ENCODE data around the gene SMC1B.

DNA sequence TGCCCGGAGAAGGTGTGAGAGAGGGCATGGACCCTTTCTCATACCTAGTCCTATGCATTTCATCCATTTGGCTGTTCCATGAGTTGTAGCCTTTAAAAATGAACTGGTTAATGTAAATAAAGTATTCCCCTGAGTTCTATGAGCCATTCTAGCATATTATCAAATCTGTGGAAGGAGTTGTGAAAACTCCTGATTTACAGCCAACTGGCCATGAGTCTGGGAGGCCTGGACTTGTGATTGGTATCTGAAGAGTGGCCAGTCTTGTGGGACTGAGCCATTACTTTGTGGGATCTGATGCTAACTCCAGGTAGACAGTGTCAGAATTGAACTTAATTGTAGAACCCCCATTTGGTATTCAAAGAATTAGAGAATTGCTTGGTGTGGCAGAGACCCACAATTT lies 55.3 kb downstream of the SMC1B start:
- TF ChIP-seq CTCF (IDR thresholded peaks at IDR 0.05; ENCODE audit: low read depth, low read length, missing input control) (no peak), RAD21 (IDR thresholded peaks at IDR 0.05) (no peak), EGR1 (IDR thresholded peaks at IDR 0.05; ENCODE audit: low read depth in 2 of 2) (no peak), SP1 (IDR thresholded peaks at IDR 0.05) (no peak), REST (IDR thresholded peaks at IDR 0.05) (no peak), NR2F2 (IDR thresholded peaks at IDR 0.05) (no peak), GABPA (IDR thresholded peaks at IDR 0.05 in 1 of 2, conservative IDR thresholded peaks at IDR 0.05 in 1 of 2) (no peak), YY1 (IDR thresholded peaks at IDR 0.05) (no peak), FOXA1 (IDR thresholded peaks at IDR 0.05) (no peak), RXRA (IDR thresholded peaks at IDR 0.05) (no peak), TAF1 (conservative IDR thresholded peaks at IDR 0.05) (no peak)
- TF ChIP-seq, protein P1, sequence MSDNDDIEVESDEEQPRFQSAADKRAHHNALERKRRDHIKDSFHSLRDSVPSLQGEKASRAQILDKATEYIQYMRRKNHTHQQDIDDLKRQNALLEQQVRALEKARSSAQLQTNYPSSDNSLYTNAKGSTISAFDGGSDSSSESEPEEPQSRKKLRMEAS (IDR thresholded peaks at IDR 0.05), result no peak
- TF ChIP-seq, protein P2, sequence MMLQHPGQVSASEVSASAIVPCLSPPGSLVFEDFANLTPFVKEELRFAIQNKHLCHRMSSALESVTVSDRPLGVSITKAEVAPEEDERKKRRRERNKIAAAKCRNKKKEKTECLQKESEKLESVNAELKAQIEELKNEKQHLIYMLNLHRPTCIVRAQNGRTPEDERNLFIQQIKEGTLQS (IDR thresholded peaks at IDR 0.05), result no peak
